ENCODE measurements around the gene UBAC2. TPM values are rescaled to one million over a fixed set of nuclear protein-coding genes. Genes with fewer than 3 reads are reported as not detected.
A peak's percentile ranks its signal among the peaks of the same experiment; 100 is the strongest.

Gene UBAC2
- total RNA-seq, 4 donors from 2014 or later, result 67.3 to 111 (median 93.8) TPM

- Histone ChIP-seq H3K27me3 (no peaks in the 10 kb centered on the region), H3K4me3 (peak overlapping the region; percentile 11), H3K27ac (peak overlapping the region; percentile 74), H3K4me1 (peaks cover 70% of the 10 kb centered on the region), H3K9me3 (no peaks in the 10 kb centered on the region), H3K36me3 (no peaks in the 10 kb centered on the region)
- DNase-seq (ENCODE audit: low spot score in 2 of 2), result no peak
- 64% methylated on average over 15 of the region's 15 CpGs for WGBS
- TF ChIP-seq EP300 (IDR thresholded peaks at IDR 0.05), result no peak
- TF ChIP-seq CTCF (IDR thresholded peaks at IDR 0.05), result no peak
- TF ChIP-seq POLR2AphosphoS5 (IDR thresholded peaks at IDR 0.05), result no peak
- no peak for TF ChIP-seq POLR2A (IDR thresholded peaks at IDR 0.05)
Measured at GRCh38 chr13:99215184-99215830, 14.7 kb downstream of the UBAC2 start.

- 30% methylated on average over 13 of the region's 20 CpGs for WGBS
- H3K4me1 ChIP-seq, result peaks cover 89% of the 10 kb centered on the region
- peak overlapping the region; percentile 5 for H3K27ac ChIP-seq
- no peaks in the 10 kb centered on the region for H3K9me3 ChIP-seq
- no peaks in the 10 kb centered on the region for H3K36me3 ChIP-seq
- H3K4me3 ChIP-seq, result no peak overlapping the region
- DNase-seq (ENCODE audit: low spot score in 2 of 2), result no peak
- TF ChIP-seq EP300 (IDR thresholded peaks at IDR 0.05) (no peak), POLR2AphosphoS5 (IDR thresholded peaks at IDR 0.05) (no peak), POLR2A (IDR thresholded peaks at IDR 0.05) (no peak)
- H3K27me3 ChIP-seq, result no peaks in the 10 kb centered on the region
Measured at GRCh38 chr13:99217461-99218110, 16.9 kb downstream of the UBAC2 start.

GRCh38 chr13:99218126-99218525 is 17.5 kb downstream of the UBAC2 start:
- Histone ChIP-seq H3K27me3 (no peaks in the 10 kb centered on the region), H3K9me3 (no peaks in the 10 kb centered on the region), H3K4me3 (no peak overlapping the region), H3K4me1 (peaks cover 89% of the 10 kb centered on the region), H3K27ac (peak overlapping the region; percentile 55), H3K36me3 (no peaks in the 10 kb centered on the region)
- no peak for DNase-seq (ENCODE audit: low spot score in 2 of 2)
- TF ChIP-seq POLR2A (IDR thresholded peaks at IDR 0.05) (no peak), POLR2AphosphoS5 (IDR thresholded peaks at IDR 0.05) (no peak), CTCF (IDR thresholded peaks at IDR 0.05) (no peak), EP300 (IDR thresholded peaks at IDR 0.05) (no peak)

- Histone ChIP-seq H3K27ac (peak overlapping the region; percentile 55), H3K4me1 (peaks cover 89% of the 10 kb centered on the region)
Measured at GRCh38 chr13:99218545-99218944, 17.9 kb downstream of the UBAC2 start.

GRCh38 chr13:99218969-99219368 is 18.3 kb downstream of the UBAC2 start:
- 67% methylated on average over 2 of the region's 2 CpGs for WGBS
- Histone ChIP-seq H3K9me3 (no peaks in the 10 kb centered on the region), H3K4me1 (peaks cover 89% of the 10 kb centered on the region), H3K4me3 (no peak overlapping the region), H3K27me3 (no peaks in the 10 kb centered on the region), H3K36me3 (no peaks in the 10 kb centered on the region), H3K27ac (peak overlapping the region; percentile 55)
- DNase-seq (ENCODE audit: low spot score in 2 of 2), result no peak
- TF ChIP-seq POLR2A (IDR thresholded peaks at IDR 0.05) (no peak), CTCF (IDR thresholded peaks at IDR 0.05) (no peak), EP300 (IDR thresholded peaks at IDR 0.05) (no peak), POLR2AphosphoS5 (IDR thresholded peaks at IDR 0.05) (no peak)

More at GRCh38 chr13:99218545-99218944, 17.9 kb downstream of the UBAC2 start:
- no peaks in the 10 kb centered on the region for H3K9me3 ChIP-seq
- 25% methylated on average over 6 of the region's 6 CpGs for WGBS
- no peak for TF ChIP-seq EP300 (IDR thresholded peaks at IDR 0.05)
- no peak for TF ChIP-seq CTCF (IDR thresholded peaks at IDR 0.05)
- no peak for TF ChIP-seq POLR2A (IDR thresholded peaks at IDR 0.05)
- no peak for TF ChIP-seq POLR2AphosphoS5 (IDR thresholded peaks at IDR 0.05)
- H3K4me3 ChIP-seq, result no peak overlapping the region
- H3K36me3 ChIP-seq, result no peaks in the 10 kb centered on the region
- no peaks in the 10 kb centered on the region for H3K27me3 ChIP-seq
- DNase-seq (ENCODE audit: low spot score in 2 of 2), result no peak

Measured in suprapubic skin (tissue), 4 donors.